Measurements from ENCODE around the gene RGS3.

RGS3 gene

DNA sequence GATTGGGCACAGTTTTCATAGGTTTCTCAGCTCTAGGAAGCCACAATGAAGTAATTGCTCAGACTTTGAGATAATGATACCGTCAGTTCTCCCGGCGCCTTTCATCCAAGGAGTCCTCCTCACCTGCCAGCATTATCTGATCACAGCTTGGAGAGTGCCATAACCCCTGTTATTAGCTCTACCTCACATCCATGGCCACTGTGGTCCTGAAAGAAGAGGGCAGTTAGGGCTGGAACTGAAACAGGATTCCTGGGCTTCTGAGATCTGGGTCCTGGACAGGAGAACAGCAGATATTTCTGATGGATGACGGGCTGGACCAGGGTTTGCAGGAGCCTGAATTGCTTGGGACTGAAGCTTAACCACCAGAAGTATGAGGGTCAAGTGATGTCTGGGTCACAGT is 13.5 kb downstream of the RGS3 start:
- DNase-seq (ENCODE audit: low spot score): no peak
- in situ Hi-C loops (cut with MboI; ENCODE audit: low sequenced_read_pairs, unreplicated experiment): no loop called here
- TF ChIP-seq, protein P1, sequence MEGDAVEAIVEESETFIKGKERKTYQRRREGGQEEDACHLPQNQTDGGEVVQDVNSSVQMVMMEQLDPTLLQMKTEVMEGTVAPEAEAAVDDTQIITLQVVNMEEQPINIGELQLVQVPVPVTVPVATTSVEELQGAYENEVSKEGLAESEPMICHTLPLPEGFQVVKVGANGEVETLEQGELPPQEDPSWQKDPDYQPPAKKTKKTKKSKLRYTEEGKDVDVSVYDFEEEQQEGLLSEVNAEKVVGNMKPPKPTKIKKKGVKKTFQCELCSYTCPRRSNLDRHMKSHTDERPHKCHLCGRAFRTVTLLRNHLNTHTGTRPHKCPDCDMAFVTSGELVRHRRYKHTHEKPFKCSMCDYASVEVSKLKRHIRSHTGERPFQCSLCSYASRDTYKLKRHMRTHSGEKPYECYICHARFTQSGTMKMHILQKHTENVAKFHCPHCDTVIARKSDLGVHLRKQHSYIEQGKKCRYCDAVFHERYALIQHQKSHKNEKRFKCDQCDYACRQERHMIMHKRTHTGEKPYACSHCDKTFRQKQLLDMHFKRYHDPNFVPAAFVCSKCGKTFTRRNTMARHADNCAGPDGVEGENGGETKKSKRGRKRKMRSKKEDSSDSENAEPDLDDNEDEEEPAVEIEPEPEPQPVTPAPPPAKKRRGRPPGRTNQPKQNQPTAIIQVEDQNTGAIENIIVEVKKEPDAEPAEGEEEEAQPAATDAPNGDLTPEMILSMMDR (IDR thresholded peaks at IDR 0.05; ENCODE audit: borderline replicate concordance, control extremely low read depth, extremely low read depth, insufficient read depth, missing control alignments): no peak

- DNase-seq (ENCODE audit: low spot score): no peak
- in situ Hi-C loops (cut with MboI; ENCODE audit: low sequenced_read_pairs, unreplicated experiment): no loop called here
- TF ChIP-seq, protein P1 (IDR thresholded peaks at IDR 0.05; ENCODE audit: borderline replicate concordance, control extremely low read depth, extremely low read depth, insufficient read depth, missing control alignments): no peak
These were observed 14.1 kb downstream of the RGS3 start for GRCh38 chr9:113477661-113478060.

- in situ Hi-C loops (cut with MboI; ENCODE audit: low sequenced_read_pairs, unreplicated experiment): no loop called here
- no peak for DNase-seq (ENCODE audit: low spot score)
- TF ChIP-seq, protein P1 (IDR thresholded peaks at IDR 0.05; ENCODE audit: borderline replicate concordance, control extremely low read depth, extremely low read depth, insufficient read depth, missing control alignments): no peak
These were observed 15.7 kb downstream of the RGS3 start for GRCh38 chr9:113479174-113479621.

- in situ Hi-C loops (cut with MboI; ENCODE audit: low sequenced_read_pairs, unreplicated experiment): no loop called here
- TF ChIP-seq, protein P1 (IDR thresholded peaks at IDR 0.05; ENCODE audit: borderline replicate concordance, control extremely low read depth, extremely low read depth, insufficient read depth, missing control alignments): no peak
- no peak for DNase-seq (ENCODE audit: low spot score)
These were observed 17.1 kb downstream of the RGS3 start for GRCh38 chr9:113480612-113481011.

- TF ChIP-seq, protein P1 (IDR thresholded peaks at IDR 0.05; ENCODE audit: borderline replicate concordance, control extremely low read depth, extremely low read depth, insufficient read depth, missing control alignments): no peak
- DNase-seq (ENCODE audit: low spot score): no peak
- in situ Hi-C loops (cut with MboI; ENCODE audit: low sequenced_read_pairs, unreplicated experiment): no loop called here
These were observed 17.8 kb downstream of the RGS3 start for GRCh38 chr9:113481176-113481787.

DNA sequence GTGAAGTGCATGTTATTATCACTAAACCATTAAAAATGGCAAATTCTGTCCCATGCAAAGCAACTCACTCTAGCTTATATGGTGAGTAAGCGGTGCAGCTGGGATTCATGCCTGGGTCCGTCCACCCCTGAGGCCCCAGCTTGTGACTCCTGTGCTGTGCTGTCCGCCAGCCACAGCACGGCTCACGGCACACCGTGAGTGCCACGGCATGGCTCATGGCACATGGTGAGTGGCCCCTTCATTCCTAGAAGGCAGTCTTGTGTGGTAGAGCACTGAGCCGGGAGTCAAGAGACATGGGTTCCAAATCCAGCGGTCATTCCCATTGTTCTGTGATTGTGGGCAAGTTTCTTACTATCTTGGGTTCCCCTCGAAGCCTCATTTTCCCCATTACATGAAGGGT is 18.8 kb downstream of the RGS3 start:
- in situ Hi-C loops (cut with MboI; ENCODE audit: low sequenced_read_pairs, unreplicated experiment): no loop called here
- no peak for DNase-seq (ENCODE audit: low spot score)

More for the DNA sequence above, 18.8 kb downstream of the RGS3 start:
- TF ChIP-seq, protein P1 (IDR thresholded peaks at IDR 0.05; ENCODE audit: borderline replicate concordance, control extremely low read depth, extremely low read depth, insufficient read depth, missing control alignments): no peak

Data from GM13976 (cell line).